GM21360 (cell line): ENCODE measurements around the gene GJE1.

Source experiments
- ATAC-seq: cut with Tn5 transposase; IDR thresholded peaks from one replicate; pipeline ENCODE4 v1.9.1; 2021; ENCODE audit warnings: mild to moderate bottlenecking, moderate library complexity; ENCODE audit not compliant: unreplicated experiment

GJE1 gene

DNA sequence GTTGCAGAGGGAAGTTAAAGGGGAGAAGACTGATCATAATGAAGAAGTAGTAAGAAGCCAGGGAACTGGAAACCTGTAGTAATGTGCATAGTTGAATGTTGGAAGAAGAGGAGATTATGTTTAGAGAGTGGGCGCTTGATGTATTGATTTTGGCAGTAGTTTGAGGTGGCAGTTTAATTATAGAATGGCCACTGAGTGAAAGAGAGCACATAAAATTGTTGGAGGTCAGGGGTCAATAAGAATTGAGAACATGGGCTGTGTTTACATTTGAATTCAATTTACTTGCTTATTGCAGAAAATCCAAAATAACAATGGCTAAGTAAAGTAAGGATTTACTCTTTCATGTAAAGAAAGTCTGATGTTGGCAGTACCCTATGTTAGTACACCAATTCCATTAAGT is 30.1 kb downstream of the GJE1 start:
- no peak for ATAC-seq

GRCh38 chr6:142165227-142165626 is 32.5 kb downstream of the GJE1 start:
- no peak for ATAC-seq

DNA sequence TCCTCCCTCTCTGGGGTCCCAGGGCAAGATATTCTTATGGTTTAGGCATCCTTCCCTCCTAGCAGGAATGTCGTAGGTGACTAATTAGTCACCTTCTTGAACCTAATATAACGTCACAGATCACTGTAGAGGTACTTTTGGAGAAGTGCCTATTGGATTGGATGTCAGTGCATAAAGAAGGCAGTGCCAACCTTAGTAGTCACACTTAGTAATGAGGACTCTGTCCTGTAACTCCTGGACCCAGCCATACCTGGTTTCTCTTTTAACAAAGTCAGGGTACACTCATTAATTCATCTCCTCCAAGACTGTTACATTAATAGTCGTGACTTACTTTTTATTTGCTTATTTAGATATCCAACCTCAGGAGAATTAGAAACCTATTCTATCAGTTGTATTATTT is 34.3 kb downstream of the GJE1 start:
- no peak for ATAC-seq

DNA sequence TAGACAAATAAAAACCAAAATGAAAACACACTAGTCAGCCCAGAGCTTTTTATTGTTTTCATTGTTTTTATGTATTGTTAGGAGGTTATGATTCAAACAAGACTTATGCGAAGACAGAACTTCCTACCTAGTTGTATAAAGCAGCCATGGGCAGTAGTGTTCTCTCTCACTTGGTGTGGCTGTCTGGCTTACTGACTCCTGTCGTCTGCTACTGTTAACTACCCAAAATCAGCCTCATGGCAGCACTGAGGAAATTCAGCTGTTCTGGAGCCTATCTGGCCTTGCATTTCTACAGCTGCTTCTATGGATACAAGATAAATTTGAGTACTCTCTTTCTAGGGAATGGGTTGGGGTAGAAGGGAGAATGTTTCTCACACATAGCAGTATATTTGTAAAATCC is 34.8 kb downstream of the GJE1 start:
- no peak for ATAC-seq

DNA sequence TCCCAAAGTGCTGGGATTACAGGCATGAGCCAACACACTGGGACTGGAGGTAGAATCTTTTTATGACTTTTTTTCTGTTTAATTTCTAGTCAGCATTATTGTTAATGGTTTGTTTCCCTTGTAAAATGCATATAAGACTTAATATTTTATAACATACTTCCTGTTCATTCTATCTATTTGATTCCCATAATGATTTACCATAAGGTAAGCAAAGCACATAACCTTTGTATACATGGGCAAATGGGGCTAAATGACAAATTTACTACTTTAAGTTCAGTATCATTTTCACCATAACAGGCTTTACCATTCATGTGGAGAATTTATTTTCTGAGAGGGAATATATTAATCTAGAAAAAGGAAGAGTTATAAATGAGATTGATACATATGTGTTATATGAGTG is 38.6 kb downstream of the GJE1 start:
- ATAC-seq = no peak

DNA sequence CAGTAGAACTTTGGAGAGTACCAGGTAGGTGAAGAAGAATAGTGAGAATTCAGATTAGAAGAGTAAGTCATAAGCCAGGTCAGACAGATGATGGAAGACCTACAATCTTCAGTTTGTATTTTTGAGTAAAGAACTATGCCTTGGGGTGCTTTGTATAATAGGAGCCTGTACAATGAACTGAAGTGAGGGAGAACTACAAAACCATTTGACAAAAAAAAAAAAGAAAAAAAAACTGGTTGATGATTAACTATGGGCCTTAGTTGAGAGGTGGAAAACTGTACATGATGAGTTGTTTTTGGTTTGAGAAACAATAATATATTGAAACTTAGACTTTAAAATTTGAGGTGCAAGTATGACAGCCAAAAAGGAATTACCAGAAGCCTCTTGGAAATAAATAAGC is 40.0 kb downstream of the GJE1 start:
- no peak for ATAC-seq

DNA sequence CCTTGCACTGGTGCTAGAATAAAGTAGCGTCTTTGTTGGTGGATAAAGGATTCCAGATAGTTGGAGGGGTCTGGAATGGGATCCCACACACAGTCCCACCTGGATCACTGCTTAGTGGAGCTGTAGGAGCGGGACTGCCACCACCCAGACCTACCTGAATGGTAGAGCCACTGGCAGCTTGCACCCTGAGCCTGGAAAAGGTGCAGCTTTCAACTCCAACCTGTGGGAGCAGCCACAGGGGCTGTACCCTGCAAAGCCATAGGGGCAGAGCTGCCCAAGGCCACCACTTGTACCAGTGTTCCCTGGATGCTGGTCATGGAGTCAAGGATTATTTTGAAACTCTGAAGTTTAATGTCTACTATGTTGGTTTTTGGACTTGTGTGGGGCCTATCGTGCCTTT is 41.3 kb downstream of the GJE1 start:
- no peak for ATAC-seq

DNA sequence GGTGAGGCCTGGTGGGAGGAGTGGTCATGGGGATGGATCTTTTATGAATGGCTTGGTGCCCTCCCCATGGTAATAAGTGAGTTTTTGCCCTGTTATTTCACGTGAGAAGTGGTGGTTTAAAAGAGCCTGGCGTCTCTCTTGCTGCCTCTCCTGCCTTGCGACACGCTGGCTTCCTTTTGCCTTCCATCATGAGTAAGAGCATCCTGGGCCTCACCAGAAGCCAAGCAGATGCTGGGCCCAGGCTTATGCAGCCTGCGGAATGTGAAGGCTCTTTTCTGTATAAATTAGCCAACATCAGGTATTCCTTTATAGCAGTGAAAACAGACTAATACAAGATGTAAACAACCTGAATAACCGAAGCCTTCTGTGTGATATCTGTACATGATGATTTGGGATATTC is 42.0 kb downstream of the GJE1 start:
- no peak for ATAC-seq

- no peak for ATAC-seq
Measured at GRCh38 chr6:142178129-142178528, 45.4 kb downstream of the GJE1 start.

DNA sequence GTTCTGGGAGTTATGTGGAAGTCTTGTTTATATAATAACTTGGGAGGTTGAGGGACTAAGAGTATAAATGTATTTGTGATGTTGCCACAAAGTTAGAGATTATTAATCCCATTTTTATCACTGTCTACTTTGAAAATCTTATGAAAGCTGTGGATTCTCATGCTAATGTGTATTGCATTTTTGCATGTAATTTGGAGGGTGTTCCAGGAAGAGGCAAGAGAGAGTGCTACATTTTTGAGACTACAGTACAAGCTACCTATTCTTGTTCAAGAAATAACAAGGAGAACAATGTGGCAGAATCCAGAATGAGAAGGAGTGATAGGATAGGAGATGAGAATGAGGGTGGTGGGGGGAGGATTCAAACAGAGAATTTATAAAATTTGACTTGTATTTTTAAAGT is 49.3 kb downstream of the GJE1 start:
- no peak for ATAC-seq

DNA sequence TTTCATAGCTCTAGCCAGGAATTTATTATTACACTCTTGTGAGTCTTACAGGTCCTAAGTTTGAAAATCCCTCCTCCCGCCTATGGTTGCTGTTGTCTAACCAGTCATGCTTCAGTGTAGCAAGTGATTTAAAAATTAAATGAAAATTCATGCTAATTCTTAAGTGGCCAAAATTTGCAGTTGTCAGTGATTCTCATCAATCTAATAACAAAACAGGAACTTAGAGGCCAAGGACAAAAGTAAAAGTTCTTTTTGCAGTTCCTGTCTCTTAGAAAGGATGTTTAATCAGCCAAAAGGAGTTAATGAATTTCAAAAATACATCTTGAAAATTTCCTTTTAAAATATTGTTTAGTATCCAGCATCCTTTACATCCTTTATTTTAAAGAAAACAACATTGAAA is 50.6 kb downstream of the GJE1 start:
- no peak for ATAC-seq

DNA sequence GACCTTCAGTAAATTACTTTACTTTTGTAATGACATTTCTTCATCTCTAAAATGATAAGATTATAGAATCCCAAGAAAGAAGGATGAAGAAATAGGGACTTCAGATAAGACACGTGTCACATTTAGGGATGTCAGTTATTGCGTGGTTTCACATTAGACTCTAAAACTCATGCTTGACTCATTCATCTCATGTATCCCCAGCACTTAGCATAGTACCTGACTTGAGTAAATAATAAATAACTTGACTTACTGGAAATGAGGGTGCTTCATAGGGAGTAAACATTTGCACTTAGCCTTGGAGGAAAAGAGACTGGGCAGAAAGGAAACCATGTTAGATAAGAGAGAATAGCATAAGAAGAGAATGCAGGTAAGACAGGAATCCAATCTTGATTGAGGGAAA is 51.6 kb downstream of the GJE1 start:
- no peak for ATAC-seq
